ENCODE data around the gene ALMS1.
"Not testable (repeated sequence)": the region's sequence is repeated elsewhere in the genome, so short reads cannot be mapped to it uniquely, and the experiment has no call there.

ALMS1 gene

DNA sequence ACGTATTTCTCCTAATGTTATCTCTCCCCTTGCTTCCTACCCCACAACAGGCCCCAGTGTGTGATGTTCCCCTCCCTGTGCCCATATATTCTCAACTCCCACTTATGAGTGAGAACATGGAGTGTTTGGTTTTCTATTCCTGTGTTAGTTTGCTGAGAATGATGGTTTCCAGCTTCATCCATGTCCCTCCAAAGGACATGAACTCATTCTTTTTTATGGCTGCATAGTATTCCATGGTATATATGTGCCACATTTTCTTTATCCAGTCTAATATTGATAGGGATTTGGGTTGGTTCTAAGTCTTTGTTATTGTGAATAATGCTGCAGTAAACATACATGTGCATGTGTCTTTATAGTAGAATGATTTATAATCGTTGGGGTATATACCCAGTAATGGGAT lies 119.2 kb downstream of the ALMS1 start:
- not testable (repeated sequence) for DNase-seq

DNA sequence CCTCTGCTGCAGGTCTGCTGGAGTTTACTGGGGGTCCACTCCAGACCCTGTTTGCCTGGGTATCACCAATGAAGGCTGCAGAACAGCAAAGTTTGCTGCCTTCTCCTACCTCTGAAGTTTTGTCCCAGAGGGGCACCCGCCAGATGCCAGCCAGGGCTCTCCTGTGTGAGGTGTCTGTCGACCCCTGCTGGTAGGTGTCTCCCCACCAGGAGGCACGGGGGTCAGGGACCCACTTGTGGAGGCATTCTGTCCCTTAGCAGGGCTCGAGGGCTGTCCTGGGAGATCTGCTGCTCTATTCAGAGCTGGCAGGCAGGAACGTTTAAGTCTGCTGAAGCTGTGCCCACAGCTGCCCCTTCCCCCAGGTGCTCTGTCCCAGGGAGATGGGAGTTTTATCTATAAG lies 124.8 kb downstream of the ALMS1 start:
- DNase-seq, result not testable (repeated sequence)

DNA sequence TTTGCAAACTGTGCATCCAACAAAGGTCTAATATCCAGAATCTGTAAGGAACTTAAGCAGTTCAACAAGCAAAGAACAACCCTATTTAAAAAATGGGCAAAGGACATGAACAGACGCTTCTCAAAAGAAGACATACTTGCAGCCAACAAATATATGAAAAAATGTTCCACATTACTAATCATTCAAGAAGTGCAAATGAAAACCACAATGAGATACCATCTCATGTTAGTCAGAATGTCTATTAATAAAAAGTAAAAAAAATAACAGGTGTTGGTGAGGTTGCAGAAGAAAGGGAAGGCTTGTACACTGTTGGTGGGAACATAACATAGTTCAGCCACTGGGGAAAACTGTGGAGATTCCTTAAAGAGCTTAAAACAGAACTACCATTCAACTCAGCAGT lies 130.4 kb downstream of the ALMS1 start:
- no peak for DNase-seq

DNA sequence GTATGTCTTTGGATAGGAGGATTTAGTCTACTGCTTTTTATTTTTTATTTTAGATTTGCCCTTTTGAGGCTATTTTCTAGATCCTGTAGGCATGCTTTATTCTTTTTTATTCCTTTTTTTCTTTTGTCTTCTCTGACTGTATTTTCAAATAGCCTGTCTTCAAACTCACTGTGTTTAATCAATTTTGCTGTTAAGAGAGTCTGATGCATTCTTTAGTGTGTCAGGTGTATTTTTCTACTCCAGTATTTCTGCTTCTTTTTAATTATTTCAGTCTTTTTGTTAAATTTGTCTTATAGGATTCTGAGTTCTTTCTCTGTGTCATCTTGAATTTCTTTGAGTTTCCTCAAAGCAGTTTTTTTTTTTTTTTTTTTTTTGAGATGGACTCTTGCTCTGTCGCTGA lies 143.1 kb downstream of the ALMS1 start:
- DNase-seq, result no peak

DNA sequence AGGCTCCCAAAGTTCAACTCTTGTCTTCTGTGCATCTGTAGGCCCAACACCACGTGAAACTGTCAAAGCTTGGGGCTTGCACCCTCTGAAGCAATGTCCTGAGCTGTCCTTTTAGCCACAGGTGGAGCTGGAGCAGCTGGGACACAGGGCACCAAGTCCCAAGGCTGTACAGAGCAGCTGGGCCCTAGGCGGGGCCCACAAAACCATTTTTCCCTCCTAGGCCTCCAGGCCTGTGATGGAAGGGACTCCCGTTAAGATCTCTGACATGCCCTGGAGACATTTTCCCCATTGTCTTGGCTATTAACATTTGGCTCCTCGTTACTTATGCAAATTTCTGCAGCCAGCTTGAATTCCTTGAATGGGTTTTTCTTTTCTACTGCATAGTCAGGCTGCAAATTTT lies 145.1 kb downstream of the ALMS1 start:
- not testable (repeated sequence) for DNase-seq

DNA sequence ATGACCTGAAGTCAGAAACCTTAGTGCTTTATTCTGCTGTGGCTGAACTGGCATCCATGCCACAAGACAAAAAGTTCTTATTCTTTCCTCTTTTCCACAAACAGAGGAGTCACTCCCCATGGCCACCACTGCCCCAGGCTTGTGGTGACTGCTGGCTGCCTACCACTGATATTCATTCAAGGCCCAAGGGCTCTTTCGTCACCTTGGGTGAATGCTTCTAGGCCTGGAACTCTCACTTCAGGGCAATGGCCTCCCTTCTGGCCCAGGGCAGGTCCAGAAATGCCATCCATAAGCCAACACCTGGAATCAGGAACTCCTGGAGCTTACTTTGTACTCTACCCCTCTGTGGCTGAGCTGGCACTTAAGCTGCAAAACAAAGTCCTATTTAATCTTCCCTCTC lies 146.7 kb downstream of the ALMS1 start:
- no peak for DNase-seq

DNA sequence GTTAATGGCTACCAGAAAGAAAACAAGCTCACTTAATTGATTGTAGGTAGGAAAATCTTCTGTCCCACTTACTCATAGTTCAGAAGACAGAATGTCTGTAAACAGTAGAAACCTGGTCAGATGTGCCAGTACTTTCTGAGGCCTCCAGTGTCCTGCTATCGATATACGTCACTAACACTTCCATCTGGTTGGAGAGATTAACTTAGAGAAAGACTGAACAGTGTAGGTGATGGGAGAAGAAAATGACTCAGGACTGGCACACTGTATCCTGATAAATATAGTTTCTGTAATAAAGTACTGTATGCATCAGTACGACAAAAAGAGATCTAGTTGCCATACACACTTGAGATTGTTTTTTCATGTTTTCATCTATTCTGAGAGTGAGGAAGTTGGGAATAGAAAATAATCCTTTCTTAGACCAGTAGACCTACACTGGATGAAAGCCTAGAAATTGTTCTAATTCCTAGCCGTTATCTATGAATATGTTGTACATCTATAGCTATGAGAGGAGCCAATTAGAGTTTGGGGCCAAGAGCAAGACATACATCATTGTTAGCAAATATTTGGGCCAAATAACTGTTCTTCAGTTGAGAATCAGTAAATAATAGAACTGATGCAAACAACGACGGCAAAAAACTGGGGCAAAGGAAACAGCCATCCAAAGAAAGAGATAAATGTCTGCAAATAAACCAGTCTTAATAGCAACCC lies 150.7 kb downstream of the ALMS1 start:
- no peak for DNase-seq

DNA sequence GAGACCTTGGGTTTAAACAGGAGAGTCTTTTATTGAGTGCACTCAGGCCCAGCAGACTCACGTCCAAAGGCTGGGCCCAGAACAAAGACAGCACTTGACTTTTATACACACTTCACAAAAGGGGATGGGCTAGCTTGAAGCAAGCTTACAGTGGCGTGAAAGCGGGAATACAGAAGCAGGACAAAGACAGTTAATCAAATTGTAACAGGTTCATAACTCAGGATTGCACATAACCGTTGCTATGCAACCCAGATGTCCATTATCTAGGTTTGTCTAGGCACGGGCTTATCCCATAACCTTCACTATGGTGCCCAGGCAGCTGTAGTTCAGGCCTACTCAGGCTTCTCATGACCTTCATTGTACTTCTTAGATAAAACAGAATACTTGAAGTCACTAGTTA lies 175.2 kb downstream of the ALMS1 start:
- not testable (repeated sequence) for DNase-seq

DNA sequence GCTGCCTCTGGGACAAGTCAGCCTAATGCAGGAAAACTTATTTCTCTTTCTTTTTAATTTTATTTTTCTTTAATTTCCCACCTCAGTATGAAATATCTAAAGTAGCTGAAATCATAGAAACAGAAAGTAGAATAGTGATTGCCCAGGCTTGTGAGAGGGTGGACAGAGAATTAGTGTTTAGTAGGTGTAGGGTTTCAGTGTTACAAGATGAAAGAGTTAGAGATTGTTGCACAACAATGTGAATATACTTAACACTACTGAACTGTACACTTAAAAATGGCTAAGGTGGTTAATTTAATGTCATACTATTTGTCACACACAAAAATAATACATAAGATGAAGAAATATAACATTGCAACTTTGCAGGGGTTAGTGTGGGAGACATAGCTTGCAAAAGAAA lies 175.8 kb downstream of the ALMS1 start:
- no peak for DNase-seq

DNA sequence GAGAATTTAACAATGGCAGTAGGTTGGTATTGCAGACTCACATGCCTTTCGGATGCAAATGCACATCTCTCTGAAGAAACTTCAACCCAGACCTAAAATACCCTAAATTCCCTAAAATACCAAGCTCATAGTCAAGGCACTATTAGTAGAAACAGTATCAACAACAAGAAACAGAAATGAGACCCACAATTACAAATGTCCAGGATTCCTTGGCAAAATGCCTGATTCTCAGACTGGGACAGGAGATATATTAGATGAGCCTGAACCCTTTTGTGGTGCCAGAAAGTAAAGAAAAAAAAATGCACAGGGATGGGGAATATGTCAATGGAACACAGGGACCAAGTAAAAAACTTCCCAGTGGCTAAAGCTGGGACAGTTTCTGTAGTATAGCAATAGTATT lies 179.3 kb downstream of the ALMS1 start:
- no peak for DNase-seq

DNA sequence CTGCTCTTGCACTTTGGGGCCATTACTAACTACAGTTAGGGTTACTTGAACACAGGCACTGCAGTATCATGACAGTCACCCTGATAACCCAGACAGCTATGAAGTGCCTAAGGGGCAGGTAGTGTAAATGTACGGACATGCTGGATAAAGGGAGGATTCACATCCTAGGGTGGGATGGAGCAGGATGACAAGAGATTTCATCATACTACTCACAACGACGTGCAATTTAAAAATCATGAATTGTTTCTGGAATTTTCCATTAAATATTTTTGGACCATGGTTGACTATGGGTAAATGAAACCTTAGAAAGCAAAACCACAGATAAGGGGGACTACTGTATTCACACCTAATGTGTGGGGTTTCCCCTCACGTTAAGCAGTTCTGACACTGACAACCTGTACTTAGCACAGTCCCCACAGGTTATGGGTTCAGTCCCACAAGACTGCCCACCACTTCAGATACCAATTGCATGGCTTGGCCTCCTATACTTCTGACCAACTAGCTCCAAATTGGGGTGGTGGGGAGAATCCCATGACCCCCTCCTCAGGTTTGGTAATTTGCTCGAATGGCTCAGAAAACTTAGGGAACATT lies 180.7 kb downstream of the ALMS1 start:
- DNase-seq, result no peak

DNA sequence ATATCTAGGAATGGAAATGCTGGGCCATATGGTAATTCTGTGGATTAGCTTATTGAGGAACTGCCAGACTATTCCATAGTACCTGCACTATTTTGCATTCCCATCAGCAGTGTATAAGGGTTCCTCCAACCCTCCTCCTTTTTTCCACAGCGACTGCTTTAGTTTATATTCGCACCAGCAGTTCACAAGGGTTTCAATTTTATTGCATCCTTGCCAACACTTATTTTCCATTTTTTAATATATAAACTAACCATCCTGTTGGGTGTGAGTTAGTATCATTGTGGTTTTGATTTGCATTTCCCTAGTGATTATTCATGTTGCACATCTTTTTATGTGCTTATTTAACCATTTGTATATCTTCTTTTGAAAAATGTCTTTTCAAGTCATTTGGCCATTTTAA lies 189.6 kb downstream of the ALMS1 start:
- no peak for DNase-seq

DNA sequence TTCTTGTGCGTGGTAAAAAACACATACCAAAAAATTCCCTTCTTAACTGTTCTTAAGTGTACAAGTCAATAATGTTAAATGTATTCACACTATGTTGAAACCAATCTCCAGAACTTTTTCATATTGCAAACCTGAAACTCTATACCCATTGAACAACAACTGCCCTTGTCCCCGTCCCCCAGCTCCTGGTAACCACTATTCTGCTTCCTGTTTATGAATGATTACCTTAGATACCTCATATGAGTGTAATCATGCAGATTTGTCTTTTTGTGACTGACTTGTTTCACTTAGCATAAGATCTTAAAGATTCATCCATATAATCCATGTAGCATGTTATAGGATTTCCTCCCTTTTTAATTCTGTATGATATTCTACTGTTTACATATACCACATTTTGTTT lies 196.7 kb downstream of the ALMS1 start:
- no peak for DNase-seq

DNA sequence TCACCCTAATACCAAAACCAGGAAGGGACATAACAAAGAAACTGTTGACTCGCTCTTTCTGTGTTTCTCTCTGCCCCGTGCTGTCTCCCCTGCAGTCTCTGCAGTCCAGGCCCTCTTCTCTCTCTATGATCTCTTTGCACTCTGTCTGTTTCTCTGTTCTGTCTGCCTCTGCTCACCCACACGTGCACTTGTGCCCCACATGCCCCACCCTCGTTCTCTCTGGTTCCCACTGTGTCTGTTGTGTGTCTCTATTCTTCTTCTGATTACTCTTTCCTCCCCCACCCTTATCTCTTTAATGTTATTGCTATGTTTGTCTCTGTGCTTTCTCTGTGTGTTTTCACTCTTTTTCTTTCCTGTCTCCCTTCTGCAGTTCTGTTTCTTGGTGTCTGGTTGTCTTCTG lies 202.5 kb downstream of the ALMS1 start:
- no peak for DNase-seq

DNA sequence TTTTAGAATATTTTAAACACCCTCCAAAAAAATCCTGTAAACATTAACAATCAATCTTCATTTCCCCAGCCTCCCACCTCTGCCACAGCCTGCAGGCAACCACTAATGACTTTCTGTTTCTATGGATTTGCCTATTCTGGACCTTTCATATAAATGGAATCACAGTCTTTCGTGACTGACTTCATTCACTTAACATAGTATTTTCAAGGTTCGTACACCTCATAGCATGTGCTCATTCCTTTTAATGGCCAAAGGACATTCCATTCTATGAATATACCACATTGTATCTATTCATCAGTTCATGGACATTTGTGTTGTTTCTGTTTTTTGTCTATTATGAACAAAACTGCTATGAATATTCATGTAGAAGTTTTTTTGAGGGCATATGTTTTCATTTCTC lies 208.0 kb downstream of the ALMS1 start:
- DNase-seq, result no peak

DNA sequence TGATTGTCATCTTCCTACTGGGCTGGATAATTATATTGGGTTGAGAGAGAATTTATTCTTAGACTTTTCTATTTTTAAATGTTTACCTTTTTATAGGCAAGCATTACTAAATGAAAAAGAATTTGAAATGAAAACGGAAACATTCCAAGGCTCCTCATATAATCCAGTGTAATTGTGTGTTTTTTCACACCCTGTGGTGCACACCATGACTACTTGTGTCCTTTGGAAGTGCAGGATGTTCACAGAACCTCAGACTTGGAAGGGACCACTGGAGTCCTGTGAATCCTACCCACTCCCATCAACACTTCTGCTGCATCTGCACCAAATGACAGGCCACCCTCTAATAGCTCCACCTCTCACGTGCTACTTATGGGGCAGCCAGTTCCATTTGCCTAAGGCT lies 208.6 kb downstream of the ALMS1 start:
- no peak for DNase-seq

DNA sequence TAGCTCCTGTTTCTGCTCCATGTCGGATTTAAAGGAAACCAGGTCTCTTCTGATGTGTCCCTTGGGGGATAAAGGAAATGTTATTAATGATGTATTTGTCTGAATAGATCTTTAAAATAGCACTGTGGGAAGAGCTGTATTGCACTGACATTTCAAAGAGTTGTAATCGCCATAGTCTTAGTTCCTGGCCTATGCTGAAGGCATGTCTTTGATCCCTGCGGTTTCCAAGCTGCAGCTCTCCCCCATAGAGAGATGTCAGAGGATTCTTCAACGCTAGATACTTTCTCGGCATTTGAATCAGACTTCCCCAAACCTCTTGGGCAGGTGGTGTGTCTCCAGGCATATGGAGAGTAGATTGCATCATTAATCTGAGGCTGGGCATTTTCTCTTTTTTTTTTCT lies 216.1 kb downstream of the ALMS1 start:
- no peak for DNase-seq

DNA sequence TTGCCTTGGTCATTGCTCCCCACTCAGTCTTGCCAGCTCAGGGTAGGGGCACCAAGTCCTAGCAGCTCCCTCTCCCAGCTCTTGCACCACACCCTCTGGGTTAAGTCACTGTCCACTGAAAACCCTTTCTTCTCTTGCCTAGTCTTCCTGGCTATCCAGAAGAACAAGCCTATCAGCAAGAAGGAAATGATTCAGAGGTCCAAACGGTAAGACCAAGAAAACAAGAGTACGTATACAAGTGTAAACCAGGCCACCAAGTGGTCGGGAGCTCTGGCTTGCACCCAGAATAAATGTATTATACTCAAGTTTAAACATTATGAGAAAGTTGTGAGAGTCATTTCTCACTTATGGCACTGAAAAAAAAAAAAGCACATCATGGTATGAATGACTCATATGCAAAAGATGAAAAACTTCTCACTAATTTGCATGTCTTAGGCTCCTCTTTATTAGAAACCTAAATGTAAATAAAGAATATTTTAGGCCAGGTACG lies 217.5 kb downstream of the ALMS1 start:
- DNase-seq, result not testable (repeated sequence)

DNA sequence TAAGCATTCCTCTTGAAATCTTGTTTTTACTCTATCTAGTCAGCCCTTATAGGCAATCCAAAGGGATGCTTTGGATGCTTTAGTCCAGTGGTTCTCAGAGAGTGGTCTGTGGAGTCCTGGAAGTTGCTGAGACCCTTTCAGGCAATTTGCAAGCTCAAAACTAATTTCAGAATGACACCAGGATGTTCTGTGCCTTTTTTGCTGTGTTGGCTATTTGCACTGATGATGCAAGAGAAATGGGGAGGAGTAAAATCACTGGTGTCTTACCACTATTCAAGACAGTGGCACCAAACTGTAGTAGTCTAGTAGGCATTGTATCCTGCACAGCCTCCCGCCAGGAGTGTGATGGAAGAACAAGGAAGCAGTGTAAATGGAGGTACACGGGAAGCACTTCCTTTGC lies 219.0 kb downstream of the ALMS1 start:
- not testable (repeated sequence) for DNase-seq

DNA sequence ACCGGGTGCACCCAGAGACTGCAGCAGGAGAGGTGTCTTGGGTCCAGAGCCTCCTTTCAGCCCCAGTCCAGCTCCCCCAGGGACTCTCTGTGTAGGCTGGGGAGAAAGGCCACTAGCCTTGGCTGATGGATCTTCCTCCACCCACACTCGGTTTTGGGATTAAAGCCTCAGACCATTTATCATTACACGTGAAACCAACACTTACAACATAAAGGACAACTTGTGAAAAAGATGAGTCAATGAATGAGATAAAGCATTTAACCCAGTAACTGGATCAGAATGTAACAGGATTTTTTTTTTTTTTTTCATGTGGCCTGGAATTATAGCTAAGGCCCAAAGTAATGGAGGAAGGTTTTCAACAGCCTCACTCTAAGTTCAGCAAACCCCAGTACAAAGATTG lies 224.5 kb downstream of the ALMS1 start:
- DNase-seq, result no peak

DNA sequence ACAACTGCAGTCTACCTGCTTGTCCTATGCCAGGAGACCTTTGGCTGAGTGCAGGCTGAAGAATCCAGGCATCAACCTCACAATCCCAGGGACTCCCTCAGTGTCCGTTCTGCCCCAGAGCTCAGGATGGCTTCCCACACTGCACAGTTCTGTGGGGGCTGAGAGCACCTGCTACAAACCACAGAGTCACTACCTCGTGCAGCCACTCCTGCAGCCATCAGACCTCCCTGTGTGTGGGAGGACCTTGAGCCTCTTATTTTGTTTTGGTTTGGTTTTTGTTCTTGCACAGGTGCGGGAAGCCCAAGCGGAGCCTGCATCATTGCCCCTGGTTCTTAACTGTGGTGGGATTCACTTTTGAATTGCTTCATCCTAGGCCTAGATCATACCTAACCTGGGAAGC lies 225.6 kb downstream of the ALMS1 start:
- DNase-seq, result no peak

DNA sequence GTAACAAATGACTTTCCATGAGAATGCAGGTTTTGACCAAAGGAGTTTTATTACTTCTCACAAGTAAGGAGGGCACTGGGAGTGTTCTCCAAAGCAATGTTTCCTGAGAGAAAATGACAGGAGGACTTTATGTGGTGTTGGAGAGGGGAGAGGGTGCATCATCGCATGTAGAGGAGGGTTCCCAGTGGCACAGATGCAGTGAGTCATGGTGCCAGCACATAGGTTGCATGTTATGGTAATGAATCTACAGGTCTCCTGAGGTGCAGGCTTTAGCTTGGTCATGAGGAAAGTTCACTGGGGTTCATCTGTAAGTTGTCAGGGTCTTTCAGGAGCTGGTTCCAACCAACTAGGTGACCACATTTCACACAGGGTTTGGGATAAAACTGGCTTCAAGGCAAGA lies 226.2 kb downstream of the ALMS1 start:
- no peak for DNase-seq

DNA sequence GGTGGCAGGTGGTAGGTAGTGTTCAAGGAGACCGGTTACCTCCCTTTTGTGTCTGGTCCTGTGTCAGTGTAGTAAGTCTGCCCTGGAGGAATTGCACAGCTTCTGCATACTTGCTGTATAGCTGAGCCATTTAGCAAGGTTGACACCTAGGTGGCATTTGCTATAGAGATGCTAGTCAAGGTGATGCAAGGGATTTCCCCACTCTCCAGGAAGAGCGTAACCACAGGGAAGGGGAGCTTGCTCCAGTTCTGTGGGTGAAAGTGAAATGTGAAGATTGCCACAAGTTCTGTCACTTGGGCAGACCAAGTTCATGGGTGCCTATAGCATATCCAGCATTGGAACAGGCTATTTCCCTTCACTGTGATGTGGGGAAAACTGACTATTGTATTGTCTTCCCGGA lies 228.5 kb downstream of the ALMS1 start:
- DNase-seq, result no peak

DNA sequence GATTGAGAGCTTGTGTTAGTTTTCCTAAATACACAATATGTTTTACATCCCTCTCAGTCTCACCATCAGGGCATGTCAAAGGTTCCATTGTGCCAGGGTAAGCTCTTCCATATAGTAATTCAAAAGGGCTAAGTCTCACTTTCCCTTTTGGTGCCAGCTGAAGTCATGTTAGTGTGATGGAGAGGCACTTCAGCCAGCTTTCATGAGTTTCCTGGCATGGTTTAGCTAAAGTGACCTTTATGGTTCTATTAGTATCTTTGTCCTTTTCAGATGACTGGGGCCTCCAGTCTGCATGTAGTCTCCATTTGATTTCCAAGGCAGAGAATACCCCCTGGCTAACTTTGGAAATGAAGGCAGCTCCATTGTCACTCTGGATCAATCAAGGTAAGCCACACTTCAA lies 229.4 kb downstream of the ALMS1 start:
- DNase-seq, result no peak

DNA sequence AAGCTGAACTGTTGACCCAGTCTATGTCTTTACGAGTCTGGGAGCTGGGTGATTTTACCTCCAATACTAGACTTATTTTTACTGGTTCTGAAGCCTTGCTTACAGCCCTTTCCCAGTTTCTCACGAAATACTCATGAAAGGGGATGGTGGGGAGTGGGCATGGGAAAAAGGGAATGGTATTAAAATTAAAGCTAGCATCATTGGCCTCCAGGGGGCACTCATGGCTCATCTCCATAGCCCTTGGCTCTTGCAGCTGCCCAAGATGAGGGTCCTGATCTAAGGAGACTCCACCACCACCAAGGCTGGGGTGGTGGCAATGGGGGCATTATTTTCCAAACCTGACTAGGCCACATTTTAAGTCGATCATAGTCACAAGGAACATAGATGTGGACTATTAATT lies 234.3 kb downstream of the ALMS1 start:
- DNase-seq, result not testable (repeated sequence)

All from stimulated activated CD4-positive, alpha-beta T cell treated with anti-CD3 and anti-CD28 coated beads, Interleukin-4, amount 100 ng/mL, for 24 hours (primary cell).